ENCODE measurements around the gene NUFIP2.

- no peak for TF ChIP-seq CTCF (IDR thresholded peaks at IDR 0.05)
- no peak for TF ChIP-seq ZFX (IDR thresholded peaks at IDR 0.05; ENCODE audit: borderline replicate concordance)
Measured at GRCh38 chr17:29209073-29209472, 84.9 kb downstream of the NUFIP2 start.

Measured in 22Rv1 (cell line).